Measurements from ENCODE around the gene UFSP2. TPM values are rescaled to one million over a fixed set of nuclear protein-coding genes. Genes with fewer than 3 reads are reported as not detected.

Gene UFSP2
- total RNA-seq, 4 donors from 2014 or later: 36.0 to 63.7 (median 51.9) TPM

- H3K9me3 ChIP-seq: no peaks in the 10 kb centered on the region
- no peaks in the 10 kb centered on the region for H3K27me3 ChIP-seq
- no peak for ATAC-seq
- 88 to 92% methylated on average over 7 to 17 of the region's 22 CpGs for WGBS, 2 donors (ENCODE audit: low coverage in 1 of 2)
- peaks cover 0 to under 1% of the 10 kb centered on the region in 2 donors for H3K36me3 ChIP-seq
- H3K4me1 ChIP-seq: peaks cover 0 to 34% (median 5%) of the 10 kb centered on the region in 3 donors
- TF ChIP-seq EP300 (IDR thresholded peaks at IDR 0.05) (no peak), POLR2A (IDR thresholded peaks at IDR 0.05) (no peak), POLR2AphosphoS5 (IDR thresholded peaks at IDR 0.05) (no peak)
- TF ChIP-seq, protein P1, sequence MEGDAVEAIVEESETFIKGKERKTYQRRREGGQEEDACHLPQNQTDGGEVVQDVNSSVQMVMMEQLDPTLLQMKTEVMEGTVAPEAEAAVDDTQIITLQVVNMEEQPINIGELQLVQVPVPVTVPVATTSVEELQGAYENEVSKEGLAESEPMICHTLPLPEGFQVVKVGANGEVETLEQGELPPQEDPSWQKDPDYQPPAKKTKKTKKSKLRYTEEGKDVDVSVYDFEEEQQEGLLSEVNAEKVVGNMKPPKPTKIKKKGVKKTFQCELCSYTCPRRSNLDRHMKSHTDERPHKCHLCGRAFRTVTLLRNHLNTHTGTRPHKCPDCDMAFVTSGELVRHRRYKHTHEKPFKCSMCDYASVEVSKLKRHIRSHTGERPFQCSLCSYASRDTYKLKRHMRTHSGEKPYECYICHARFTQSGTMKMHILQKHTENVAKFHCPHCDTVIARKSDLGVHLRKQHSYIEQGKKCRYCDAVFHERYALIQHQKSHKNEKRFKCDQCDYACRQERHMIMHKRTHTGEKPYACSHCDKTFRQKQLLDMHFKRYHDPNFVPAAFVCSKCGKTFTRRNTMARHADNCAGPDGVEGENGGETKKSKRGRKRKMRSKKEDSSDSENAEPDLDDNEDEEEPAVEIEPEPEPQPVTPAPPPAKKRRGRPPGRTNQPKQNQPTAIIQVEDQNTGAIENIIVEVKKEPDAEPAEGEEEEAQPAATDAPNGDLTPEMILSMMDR (IDR thresholded peaks at IDR 0.05): no peak
- H3K27ac ChIP-seq: no peak overlapping the region
- no peak overlapping the region for H3K4me3 ChIP-seq
Observed at GRCh38 chr4:185426960-185427688, 1.4 kb upstream of the UFSP2 start.

GRCh38 chr4:185424905-185425646, 688 bp downstream of the UFSP2 start:
- peaks cover 0 to 14% of the 10 kb centered on the region in 2 donors for H3K36me3 ChIP-seq
- H3K9me3 ChIP-seq: no peaks in the 10 kb centered on the region
- ATAC-seq: peak; percentile 26
- WGBS, 2 donors (ENCODE audit: low coverage in 1 of 2): 12 to 15% methylated on average over 9 to 12 of the region's 13 CpGs
- H3K4me3 ChIP-seq: peak overlapping the region; percentile 69 to 98
- peaks cover 0 to 51% (median 14%) of the 10 kb centered on the region in 3 donors for H3K4me1 ChIP-seq
- H3K27me3 ChIP-seq: no peaks in the 10 kb centered on the region
- peak overlapping the region; percentile 92 to 98 (median 96) for H3K27ac ChIP-seq
- TF ChIP-seq, protein P1 (IDR thresholded peaks at IDR 0.05): no peak
- no peak for TF ChIP-seq POLR2AphosphoS5 (IDR thresholded peaks at IDR 0.05)
- TF ChIP-seq POLR2A (IDR thresholded peaks at IDR 0.05): no peak
- no peak for TF ChIP-seq EP300 (IDR thresholded peaks at IDR 0.05)

- H3K27ac ChIP-seq: peak overlapping the region in 1 of 4 donors; percentile 7
- ATAC-seq: no peak
- WGBS, 2 donors (ENCODE audit: low coverage in 1 of 2): 23 to 41% methylated on average over 2 of the region's 2 CpGs
- H3K27me3 ChIP-seq: no peaks in the 10 kb centered on the region
- H3K4me3 ChIP-seq: no peak overlapping the region
- TF ChIP-seq POLR2AphosphoS5 (IDR thresholded peaks at IDR 0.05) (no peak), EP300 (IDR thresholded peaks at IDR 0.05) (no peak), POLR2A (IDR thresholded peaks at IDR 0.05) (no peak)
- TF ChIP-seq, protein P1 (IDR thresholded peaks at IDR 0.05): no peak
- no peaks in the 10 kb centered on the region for H3K9me3 ChIP-seq
- peaks cover 0 to 42% of the 10 kb centered on the region in 2 donors for H3K36me3 ChIP-seq
- H3K4me1 ChIP-seq: peaks cover 0 to 51% (median 14%) of the 10 kb centered on the region in 3 donors
Observed at GRCh38 chr4:185421366-185422124, 4.2 kb downstream of the UFSP2 start.

DNA sequence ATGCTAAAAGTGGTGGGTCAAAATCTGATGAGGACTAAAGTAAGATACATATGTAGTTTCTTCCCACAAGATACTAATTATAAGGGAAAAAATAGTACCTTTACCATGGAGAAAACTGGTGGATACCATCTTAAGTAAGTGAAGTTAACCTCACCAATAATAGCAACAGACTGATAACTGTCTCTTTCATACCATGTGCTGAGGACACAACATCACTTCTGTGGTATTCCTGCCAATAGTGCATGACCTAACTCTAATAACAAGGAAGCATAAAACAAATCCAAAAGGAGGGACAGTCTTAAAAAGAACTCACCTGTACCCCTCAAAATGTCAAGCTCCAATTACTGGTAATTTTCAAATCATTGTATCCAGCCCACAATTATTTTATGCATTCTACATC, 8.8 kb downstream of the UFSP2 start:
- ATAC-seq: no peak
- Histone ChIP-seq H3K4me3 (no peak overlapping the region), H3K4me1 (peaks cover 0 to 15% (median 8%) of the 10 kb centered on the region in 3 donors), H3K36me3 (peaks cover 0 to 86% of the 10 kb centered on the region in 2 donors), H3K9me3 (no peaks in the 10 kb centered on the region), H3K27ac (no peak overlapping the region), H3K27me3 (no peaks in the 10 kb centered on the region)
- TF ChIP-seq POLR2AphosphoS5 (IDR thresholded peaks at IDR 0.05) (no peak), EP300 (IDR thresholded peaks at IDR 0.05) (no peak), POLR2A (IDR thresholded peaks at IDR 0.05) (no peak)
- TF ChIP-seq, protein P1 (IDR thresholded peaks at IDR 0.05): no peak

Measured in gastroesophageal sphincter (tissue), 4 donors.